KMS-11 (cell line): ENCODE results near the gene RAN.

Experiments
- H2AFZ ChIP-seq: fragments of 200-600 bp; sonication (generic); 2 replicates; pipeline ENCODE4 v1.6.1; 2016; ENCODE audit warnings: antibody characterized with exemption, mixed run types, low read depth
- H3K27ac ChIP-seq: fragments of 200-600 bp; sonication (generic); 2 replicates; pipeline ENCODE4 v1.6.1; 2016; ENCODE audit warnings: mild to moderate bottlenecking, mixed run types
- H3K27me3 ChIP-seq: fragments of 200-600 bp; sonication (generic); 2 replicates; pipeline ENCODE4 v1.6.1; 2017; ENCODE audit warnings: mild to moderate bottlenecking, low read depth, mixed run types, moderate library complexity; ENCODE audit not compliant: insufficient read depth
- H3K36me3 ChIP-seq: fragments of 200-600 bp; sonication (generic); 2 replicates; pipeline ENCODE4 v1.6.1; 2017; ENCODE audit warnings: mild to moderate bottlenecking, mixed run types; ENCODE audit not compliant: insufficient read depth
- H3K4me1 ChIP-seq: fragments of 200-600 bp; sonication (generic); 2 replicates; pipeline ENCODE4 v1.6.1; 2016; ENCODE audit warnings: mild to moderate bottlenecking, low read depth, mixed run types; ENCODE audit not compliant: poor library complexity, severe bottlenecking
- H3K4me2 ChIP-seq: fragments of 200-600 bp; sonication (generic); 2 replicates; pipeline ENCODE4 v1.7.0; 2016; ENCODE audit warnings: mild to moderate bottlenecking, mixed run types
- H3K4me3 ChIP-seq: fragments of 200-600 bp; sonication (generic); IDR thresholded peaks from 2 replicates; pipeline ENCODE4 v1.6.1; 2017; ENCODE audit warnings: low read depth, low read length, mixed read lengths; ENCODE audit not compliant: insufficient read depth
- H3K79me2 ChIP-seq: fragments of 200-600 bp; sonication (generic); 2 replicates; pipeline ENCODE4 v1.6.1; 2016; ENCODE audit warnings: low read depth, mixed run types; ENCODE audit not compliant: insufficient read depth
- H3K9ac ChIP-seq: fragments of 200-600 bp; sonication (generic); 2 replicates; pipeline ENCODE4 v1.6.1; 2016; ENCODE audit warnings: mild to moderate bottlenecking, mixed run types
- H4K20me1 ChIP-seq: fragments of 200-600 bp; sonication (generic); 2 replicates; pipeline ENCODE4 v1.6.1; 2016; ENCODE audit warnings: mild to moderate bottlenecking, mixed run types; ENCODE audit not compliant: insufficient read depth
- CTCF ChIP-seq: fragments of 200-600 bp; sonication (generic); conservative IDR thresholded peaks from 2 replicates; pipeline ENCODE4 v1.6.1; 2017; ENCODE audit warnings: low read depth, mild to moderate bottlenecking, antibody characterized with exemption, low read length, moderate library complexity, mixed read lengths

The RAN gene

GRCh38 chr12:130828895-130829294 lies 43.0 kb upstream of the RAN start:
- Histone ChIP-seq H3K36me3 (no peaks in the 10 kb centered on the region), H4K20me1 (no peaks in the 10 kb centered on the region), H2AFZ (no peak overlapping the region), H3K4me1 (peaks cover 30% of the 10 kb centered on the region), H3K27me3 (no peaks in the 10 kb centered on the region), H3K79me2 (peaks cover 14% of the 10 kb centered on the region; the same call in 1 of the 2 replicates), H3K9ac (no peak overlapping the region), H3K4me2 (no peak overlapping the region), H3K27ac (no peak overlapping the region), H3K4me3 (no peak overlapping the region)
- no peak for TF ChIP-seq CTCF

- Histone ChIP-seq H4K20me1 (no peaks in the 10 kb centered on the region), H3K79me2 (peaks cover 14% of the 10 kb centered on the region; the same call in 1 of the 2 replicates)
Observed at GRCh38 chr12:130829391-130830245, 42.2 kb upstream of the RAN start.

GRCh38 chr12:130830246-130830551 lies 41.7 kb upstream of the RAN start:
- no peak overlapping the region for H3K27ac ChIP-seq

More at GRCh38 chr12:130829391-130830245, 42.2 kb upstream of the RAN start:
- Histone ChIP-seq H3K4me3 (no peak overlapping the region), H3K36me3 (no peaks in the 10 kb centered on the region), H3K4me1 (peaks cover 30% of the 10 kb centered on the region), H3K4me2 (no peak overlapping the region), H3K27ac (no peak overlapping the region), H2AFZ (no peak overlapping the region), H3K27me3 (no peaks in the 10 kb centered on the region), H3K9ac (no peak overlapping the region)
- TF ChIP-seq CTCF: no peak

GRCh38 chr12:130831246-130831645 lies 40.6 kb upstream of the RAN start:
- Histone ChIP-seq H3K27ac (no peak overlapping the region), H4K20me1 (no peaks in the 10 kb centered on the region), H3K36me3 (no peaks in the 10 kb centered on the region), H3K4me2 (no peak overlapping the region), H3K79me2 (peaks cover 14% of the 10 kb centered on the region; the same call in 1 of the 2 replicates), H3K9ac (no peak overlapping the region), H2AFZ (no peak overlapping the region), H3K4me3 (no peak overlapping the region), H3K4me1 (peaks cover 29% of the 10 kb centered on the region), H3K27me3 (no peaks in the 10 kb centered on the region)
- TF ChIP-seq CTCF: no peak

More at GRCh38 chr12:130830246-130830551, 41.7 kb upstream of the RAN start:
- Histone ChIP-seq H2AFZ (no peak overlapping the region), H3K36me3 (no peaks in the 10 kb centered on the region), H3K27me3 (no peaks in the 10 kb centered on the region), H3K79me2 (peaks cover 14% of the 10 kb centered on the region; the same call in 1 of the 2 replicates), H3K9ac (no peak overlapping the region), H4K20me1 (no peaks in the 10 kb centered on the region), H3K4me2 (no peak overlapping the region), H3K4me1 (peaks cover 30% of the 10 kb centered on the region), H3K4me3 (no peak overlapping the region)
- no peak for TF ChIP-seq CTCF
